Body of pancreas (tissue), 4 donors: ENCODE results near the gene SYNPO.

Source experiments
- CTCF ChIP-seq, 7 experiments: fragments of 450-650 bp in 4 of 7; fragments of 200-600 bp in 3 of 7; sonication (generic) in 3 of 7; IDR thresholded peaks; one replicate each; pipeline ENCODE4 v1.5.1; 2016 to 2019; ENCODE audit warnings: antibody characterized with exemption in 7 of 7
- POLR2A ChIP-seq, 3 donors: fragments of 450-650 bp; IDR thresholded peaks; one replicate each; pipeline ENCODE4 v1.6.1; 2016; ENCODE audit warnings: antibody characterized with exemption in 3 of 3, mild to moderate bottlenecking in 2 of 3

- TF ChIP-seq POLR2A (IDR thresholded peaks at IDR 0.05) (no peak), CTCF (IDR thresholded peaks at IDR 0.05) (no peak)
Measured at GRCh38 chr5:150604894-150605440, 35.5 kb upstream of the SYNPO start.
